Measurements from ENCODE around the gene POFUT2.
A peak's percentile ranks its signal among the peaks of the same experiment; 100 is the strongest.

Gene POFUT2

GRCh38 chr21:45231705-45232104, 56.0 kb downstream of the POFUT2 start:
- no peak overlapping the region for H3K27ac ChIP-seq (ENCODE audit: low read depth in 2 of 2, low read length in 2 of 2)
- no peaks in the 10 kb centered on the region for H3K9me3 ChIP-seq (ENCODE audit: control insufficient read depth in 2 of 2, low read length in 2 of 2)
- peaks cover 7 to 15% of the 10 kb centered on the region in 2 donors for H3K27me3 ChIP-seq (ENCODE audit: control insufficient read depth in 2 of 2, insufficient read depth in 2 of 2, low read length in 2 of 2)
- H3K9ac ChIP-seq (ENCODE audit: low read depth in 1 of 2, low read length in 2 of 2): no peak overlapping the region
- no peak overlapping the region for H3K4me3 ChIP-seq (ENCODE audit: low read length in 2 of 2)
- peaks cover 0 to 2% of the 10 kb centered on the region in 2 donors for H3K4me1 ChIP-seq (ENCODE audit: control insufficient read depth in 2 of 2, insufficient read depth in 2 of 2, low read length in 2 of 2)
- H3K36me3 ChIP-seq (ENCODE audit: control insufficient read depth in 2 of 2, insufficient read depth in 2 of 2, low read length in 2 of 2): no peaks in the 10 kb centered on the region

GRCh38 chr21:45228656-45229240, 58.9 kb downstream of the POFUT2 start:
- H3K27me3 ChIP-seq (ENCODE audit: control insufficient read depth in 2 of 2, insufficient read depth in 2 of 2, low read length in 2 of 2): peaks cover 4 to 5% of the 10 kb centered on the region in 2 donors
- H3K27ac ChIP-seq (ENCODE audit: low read depth in 2 of 2, low read length in 2 of 2): no peak overlapping the region
- H3K4me1 ChIP-seq (ENCODE audit: control insufficient read depth in 2 of 2, insufficient read depth in 2 of 2, low read length in 2 of 2): peaks cover 0 to 2% of the 10 kb centered on the region in 2 donors
- H3K4me3 ChIP-seq (ENCODE audit: low read length in 2 of 2): no peak overlapping the region
- H3K9ac ChIP-seq (ENCODE audit: low read depth in 1 of 2, low read length in 2 of 2): no peak overlapping the region
- no peaks in the 10 kb centered on the region for H3K36me3 ChIP-seq (ENCODE audit: control insufficient read depth in 2 of 2, insufficient read depth in 2 of 2, low read length in 2 of 2)
- H3K9me3 ChIP-seq (ENCODE audit: control insufficient read depth in 2 of 2, low read length in 2 of 2): no peaks in the 10 kb centered on the region

GRCh38 chr21:45228171-45228641, 59.5 kb downstream of the POFUT2 start:
- Histone ChIP-seq H3K9ac (ENCODE audit: low read depth in 1 of 2, low read length in 2 of 2) (no peak overlapping the region), H3K4me1 (ENCODE audit: control insufficient read depth in 2 of 2, insufficient read depth in 2 of 2, low read length in 2 of 2) (peaks cover 0 to 2% of the 10 kb centered on the region in 2 donors), H3K27me3 (ENCODE audit: control insufficient read depth in 2 of 2, insufficient read depth in 2 of 2, low read length in 2 of 2) (peaks cover 4 to 5% of the 10 kb centered on the region in 2 donors), H3K4me3 (ENCODE audit: low read length in 2 of 2) (no peak overlapping the region), H3K27ac (ENCODE audit: low read depth in 2 of 2, low read length in 2 of 2) (no peak overlapping the region), H3K36me3 (ENCODE audit: control insufficient read depth in 2 of 2, insufficient read depth in 2 of 2, low read length in 2 of 2) (no peaks in the 10 kb centered on the region), H3K9me3 (ENCODE audit: control insufficient read depth in 2 of 2, low read length in 2 of 2) (no peaks in the 10 kb centered on the region)

- Histone ChIP-seq H3K4me1 (ENCODE audit: control insufficient read depth in 2 of 2, insufficient read depth in 2 of 2, low read length in 2 of 2) (peaks cover 0 to 2% of the 10 kb centered on the region in 2 donors), H3K9me3 (ENCODE audit: control insufficient read depth in 2 of 2, low read length in 2 of 2) (no peaks in the 10 kb centered on the region), H3K9ac (ENCODE audit: low read depth in 1 of 2, low read length in 2 of 2) (no peak overlapping the region), H3K4me3 (ENCODE audit: low read length in 2 of 2) (no peak overlapping the region), H3K27ac (ENCODE audit: low read depth in 2 of 2, low read length in 2 of 2) (no peak overlapping the region), H3K36me3 (ENCODE audit: control insufficient read depth in 2 of 2, insufficient read depth in 2 of 2, low read length in 2 of 2) (no peaks in the 10 kb centered on the region), H3K27me3 (ENCODE audit: control insufficient read depth in 2 of 2, insufficient read depth in 2 of 2, low read length in 2 of 2) (peaks cover 4 to 5% of the 10 kb centered on the region in 2 donors)
These were observed 60.0 kb downstream of the POFUT2 start for GRCh38 chr21:45227735-45228134.

GRCh38 chr21:45226540-45227326, 61.0 kb downstream of the POFUT2 start:
- H3K4me1 ChIP-seq (ENCODE audit: control insufficient read depth in 2 of 2, insufficient read depth in 2 of 2, low read length in 2 of 2): peaks cover 0 to 2% of the 10 kb centered on the region in 2 donors
- no peaks in the 10 kb centered on the region for H3K9me3 ChIP-seq (ENCODE audit: control insufficient read depth in 2 of 2, low read length in 2 of 2)
- no peak overlapping the region for H3K27ac ChIP-seq (ENCODE audit: low read depth in 2 of 2, low read length in 2 of 2)
- H3K27me3 ChIP-seq (ENCODE audit: control insufficient read depth in 2 of 2, insufficient read depth in 2 of 2, low read length in 2 of 2): peaks cover 0 to 3% of the 10 kb centered on the region in 2 donors
- no peak overlapping the region for H3K9ac ChIP-seq (ENCODE audit: low read depth in 1 of 2, low read length in 2 of 2)
- H3K36me3 ChIP-seq (ENCODE audit: control insufficient read depth in 2 of 2, insufficient read depth in 2 of 2, low read length in 2 of 2): peaks cover 0 to under 1% of the 10 kb centered on the region in 2 donors
- H3K4me3 ChIP-seq (ENCODE audit: low read length in 2 of 2): no peak overlapping the region

GRCh38 chr21:45225741-45226327, 61.9 kb downstream of the POFUT2 start:
- no peak overlapping the region for H3K27ac ChIP-seq (ENCODE audit: low read depth in 2 of 2, low read length in 2 of 2)
- peaks cover 0 to 3% of the 10 kb centered on the region in 2 donors for H3K27me3 ChIP-seq (ENCODE audit: control insufficient read depth in 2 of 2, insufficient read depth in 2 of 2, low read length in 2 of 2)
- no peaks in the 10 kb centered on the region for H3K9me3 ChIP-seq (ENCODE audit: control insufficient read depth in 2 of 2, low read length in 2 of 2)
- H3K4me3 ChIP-seq (ENCODE audit: low read length in 2 of 2): no peak overlapping the region
- peaks cover 0 to 7% of the 10 kb centered on the region in 2 donors for H3K36me3 ChIP-seq (ENCODE audit: control insufficient read depth in 2 of 2, insufficient read depth in 2 of 2, low read length in 2 of 2)
- no peak overlapping the region for H3K9ac ChIP-seq (ENCODE audit: low read depth in 1 of 2, low read length in 2 of 2)
- peaks cover 0 to 2% of the 10 kb centered on the region in 2 donors for H3K4me1 ChIP-seq (ENCODE audit: control insufficient read depth in 2 of 2, insufficient read depth in 2 of 2, low read length in 2 of 2)

- H3K9me3 ChIP-seq (ENCODE audit: control insufficient read depth in 2 of 2, low read length in 2 of 2): no peaks in the 10 kb centered on the region
- no peak overlapping the region for H3K27ac ChIP-seq (ENCODE audit: low read depth in 2 of 2, low read length in 2 of 2)
These were observed 62.5 kb downstream of the POFUT2 start for GRCh38 chr21:45225041-45225740.

GRCh38 chr21:45224189-45224938, 63.3 kb downstream of the POFUT2 start:
- H3K9me3 ChIP-seq (ENCODE audit: control insufficient read depth in 2 of 2, low read length in 2 of 2): no peaks in the 10 kb centered on the region
- H3K27ac ChIP-seq (ENCODE audit: low read depth in 2 of 2, low read length in 2 of 2): no peak overlapping the region
- peaks cover 0 to 9% of the 10 kb centered on the region in 2 donors for H3K36me3 ChIP-seq (ENCODE audit: control insufficient read depth in 2 of 2, insufficient read depth in 2 of 2, low read length in 2 of 2)
- H3K9ac ChIP-seq (ENCODE audit: low read depth in 1 of 2, low read length in 2 of 2): no peak overlapping the region
- H3K4me3 ChIP-seq (ENCODE audit: low read length in 2 of 2): peak overlapping the region in 1 of 2 donors; percentile 26
- H3K4me1 ChIP-seq (ENCODE audit: control insufficient read depth in 2 of 2, insufficient read depth in 2 of 2, low read length in 2 of 2): peaks cover 0 to 2% of the 10 kb centered on the region in 2 donors
- peaks cover 0 to 3% of the 10 kb centered on the region in 2 donors for H3K27me3 ChIP-seq (ENCODE audit: control insufficient read depth in 2 of 2, insufficient read depth in 2 of 2, low read length in 2 of 2)

More at GRCh38 chr21:45225041-45225740, 62.5 kb downstream of the POFUT2 start:
- no peak overlapping the region for H3K9ac ChIP-seq (ENCODE audit: low read depth in 1 of 2, low read length in 2 of 2)
- H3K4me1 ChIP-seq (ENCODE audit: control insufficient read depth in 2 of 2, insufficient read depth in 2 of 2, low read length in 2 of 2): peaks cover 0 to 2% of the 10 kb centered on the region in 2 donors
- H3K36me3 ChIP-seq (ENCODE audit: control insufficient read depth in 2 of 2, insufficient read depth in 2 of 2, low read length in 2 of 2): peaks cover 0 to 9% of the 10 kb centered on the region in 2 donors
- peaks cover 0 to 3% of the 10 kb centered on the region in 2 donors for H3K27me3 ChIP-seq (ENCODE audit: control insufficient read depth in 2 of 2, insufficient read depth in 2 of 2, low read length in 2 of 2)
- peak overlapping the region in 1 of 2 donors; percentile 26 for H3K4me3 ChIP-seq (ENCODE audit: low read length in 2 of 2)

Measured in mucosa of rectum (tissue), 2 donors.